ENCODE results near the gene FAM53C.
A peak's percentile ranks its signal among the peaks of the same experiment; 100 is the strongest.

Gene FAM53C

GRCh38 chr5:138336952-138337684 is 948 bp upstream of the FAM53C start:
- Histone ChIP-seq H3K4me3 (ENCODE audit: low read depth, low read length) (peak overlapping the region; percentile 83), H3K27ac (ENCODE audit: extremely low read depth, low read depth, low read length) (peak overlapping the region; percentile 98), H3K4me1 (ENCODE audit: control insufficient read depth, insufficient read depth, low read length) (peaks cover 8% of the 10 kb centered on the region), H3K36me3 (ENCODE audit: control insufficient read depth in 2 of 2, insufficient read depth in 1 of 2, low read length in 2 of 2) (peaks cover 4 to 29% of the 10 kb centered on the region in 2 experiments), H3K9me3 (ENCODE audit: control insufficient read depth, insufficient read depth, low read depth, low read length) (no peaks in the 10 kb centered on the region)
- ChIA-PET POLR2A (interaction anchor here (0.6 to 3.7 kb wide), 12 partner anchors 9 to 206 kb away, joined by 3 to 114 read pairs (median 4); partner anchors contain the start of genes BRD8, CDC23, EGR1 and ETF1), CTCF (interaction anchor here (17.0 kb wide), 1 partner anchor 15 kb away, joined by 273 read pairs; the partner anchor contains the start of gene KDM3B)
- TF ChIP-seq HOXC10 (CRISPR knock-in tag; IDR thresholded peaks at IDR 0.05) (no peak), GLIS2 (tag by site-specific recombination; IDR thresholded peaks at IDR 0.05) (peak; percentile 50; the same call in 1 of the 2 replicates), ZNF692 (tag by site-specific recombination; IDR thresholded peaks at IDR 0.05) (peak; percentile 65; the same call in 1 of the 2 replicates), ZNF518A (tag by site-specific recombination; conservative IDR thresholded peaks at IDR 0.05; ENCODE audit: low read depth) (no peak), ZNF830 (tag by site-specific recombination; IDR thresholded peaks at IDR 0.05; ENCODE audit: low read depth) (no peak), GLI2 (tag by site-specific recombination; IDR thresholded peaks at IDR 0.05; ENCODE audit: borderline replicate concordance, low read depth) (no peak), ZNF837 (tag by site-specific recombination; IDR thresholded peaks at IDR 0.05) (no peak), BCL11B (tag by site-specific recombination; IDR thresholded peaks at IDR 0.05; ENCODE audit: low read depth) (no peak), ZNF624 (tag by site-specific recombination; IDR thresholded peaks at IDR 0.05) (no peak), HOXA7 (CRISPR knock-in tag; IDR thresholded peaks at IDR 0.05; ENCODE audit: borderline replicate concordance) (no peak), GLIS1 (tag by site-specific recombination; IDR thresholded peaks at IDR 0.05) (peak; percentile 81), ZNF239 (tag by site-specific recombination; IDR thresholded peaks at IDR 0.05) (0 out of 2 replicates have a peak, but pooled peaks have one; percentile 7), KLF16 (tag by site-specific recombination; IDR thresholded peaks at IDR 0.05) (peak; percentile 84), ZNF514 (tag by site-specific recombination; IDR thresholded peaks at IDR 0.05) (no peak), KLF1 (tag by site-specific recombination; IDR thresholded peaks at IDR 0.05) (no peak; the same call in none of the 2 replicates), PATZ1 (tag by site-specific recombination; IDR thresholded peaks at IDR 0.05) (peak; percentile 99), ZNF654 (tag by site-specific recombination; IDR thresholded peaks at IDR 0.05; ENCODE audit: low read depth) (0 out of 2 replicates have a peak, but pooled peaks have one; percentile 6), ZEB2 (tag by site-specific recombination; IDR thresholded peaks at IDR 0.05) (peak; percentile 81), KLF9 (tag by site-specific recombination; IDR thresholded peaks at IDR 0.05; ENCODE audit: low read depth) (peak; percentile 73; the same call in 1 of the 2 replicates), ZNF132 (tag by site-specific recombination; IDR thresholded peaks at IDR 0.05; ENCODE audit: borderline replicate concordance) (no peak), ZNF555 (tag by site-specific recombination; conservative IDR thresholded peaks at IDR 0.05) (no peak), ZXDB (tag by site-specific recombination; IDR thresholded peaks at IDR 0.05) (peak; percentile 93; the same call in 1 of the 2 replicates), SCRT1 (tag by site-specific recombination; IDR thresholded peaks at IDR 0.05; ENCODE audit: borderline replicate concordance) (no peak), ZNF792 (tag by site-specific recombination; IDR thresholded peaks at IDR 0.05) (no peak), ZNF521 (tag by site-specific recombination; IDR thresholded peaks at IDR 0.05) (no peak), ZNF660 (tag by site-specific recombination; IDR thresholded peaks at IDR 0.05) (peak; percentile 83), ZNF701 (tag by site-specific recombination; IDR thresholded peaks at IDR 0.05) (no peak), KLF17 (tag by site-specific recombination; IDR thresholded peaks at IDR 0.05) (peak; percentile 88), ZNF146 (tag by site-specific recombination; IDR thresholded peaks at IDR 0.05) (no peak)
